Loucy (cell line): ENCODE measurements around the gene ZNF682.

Experiments
- H2AFZ ChIP-seq: fragments of 200-600 bp; sonication (generic); 2 replicates; pipeline ENCODE4 v1.6.0; 2016; ENCODE audit warnings: antibody characterized with exemption, mild to moderate bottlenecking, low read length, moderate library complexity
- H3F3A ChIP-seq: fragments of 200-600 bp; 2 replicates; pipeline ENCODE4 v1.6.0; 2016; ENCODE audit warnings: antibody characterized with exemption, low read depth, mild to moderate bottlenecking
- H3K27me3 ChIP-seq: fragments of 200-600 bp; sonication (generic); 2 replicates; pipeline ENCODE4 v1.6.1; 2014; ENCODE audit warnings: low read length, mild to moderate bottlenecking; ENCODE audit not compliant: insufficient read depth, poor library complexity, severe bottlenecking
- H3K36me3 ChIP-seq: fragments of 200-600 bp; sonication (generic); 2 replicates; pipeline ENCODE4 v1.6.1; 2016; ENCODE audit warnings: low read length; ENCODE audit not compliant: insufficient read depth
- H3K4me1 ChIP-seq: fragments of 200-600 bp; sonication (generic); 2 replicates; pipeline ENCODE4 v1.5.1; 2014; ENCODE audit warnings: low read length, mild to moderate bottlenecking; ENCODE audit not compliant: insufficient read depth, poor library complexity, severe bottlenecking
- H3K4me2 ChIP-seq: fragments of 200-600 bp; sonication (generic); 2 replicates; pipeline ENCODE4 v1.6.0; 2014; ENCODE audit warnings: antibody characterized with exemption, low read length, low read depth, mild to moderate bottlenecking; ENCODE audit not compliant: poor library complexity, severe bottlenecking
- H3K4me3 ChIP-seq: fragments of 200-600 bp; sonication (generic); 2 replicates; pipeline ENCODE4 v1.5.1; 2014; ENCODE audit warnings: low read length, mild to moderate bottlenecking, mixed read lengths; ENCODE audit not compliant: poor library complexity, severe bottlenecking
- H3K79me2 ChIP-seq: fragments of 200-600 bp; sonication (generic); 2 replicates; pipeline ENCODE4 v1.6.1; 2014; ENCODE audit warnings: low read length; ENCODE audit not compliant: insufficient read depth
- H3K9ac ChIP-seq: fragments of 200-600 bp; sonication (generic); 2 replicates; pipeline ENCODE4 v1.6.0; 2014; ENCODE audit warnings: mild to moderate bottlenecking, low read depth, low read length, moderate library complexity; ENCODE audit not compliant: poor library complexity, severe bottlenecking
- H3K9me2 ChIP-seq: fragments of 200-600 bp; sonication (generic); replicated peaks from 2 replicates; pipeline ENCODE4 v1.6.1; 2016; ENCODE audit warnings: low read depth, low read length, mixed read lengths
- H3K9me3 ChIP-seq: fragments of 200-600 bp; sonication (generic); 2 replicates; pipeline ENCODE4 v1.6.1; 2014; ENCODE audit warnings: mild to moderate bottlenecking, antibody characterized with exemption, low read length, low read depth; ENCODE audit not compliant: insufficient read depth
- H4K20me1 ChIP-seq: fragments of 200-600 bp; sonication (generic); 2 replicates; pipeline ENCODE4 v1.6.0; 2014; ENCODE audit warnings: antibody characterized with exemption, low read length, mild to moderate bottlenecking; ENCODE audit not compliant: insufficient read depth, poor library complexity, severe bottlenecking
- CTCF ChIP-seq: fragments of 200-600 bp; sonication (generic); conservative IDR thresholded peaks from 2 replicates; pipeline ENCODE4 v1.5.1; 2014; ENCODE audit warnings: mild to moderate bottlenecking, antibody characterized with exemption, low read length
- EZH2phosphoT487 ChIP-seq: fragments of 200-600 bp; IDR thresholded peaks from 2 replicates; pipeline ENCODE4 v1.6.1; 2018; ENCODE audit warnings: antibody characterized with exemption, mild to moderate bottlenecking, moderate library complexity, borderline replicate concordance

Gene ZNF682

GRCh38 chr19:20038358-20039202 lies 725 bp downstream of the ZNF682 start:
- H3K36me3 ChIP-seq: no peaks in the 10 kb centered on the region
- H3K4me2 ChIP-seq: peak overlapping the region; percentile 92
- no peaks in the 10 kb centered on the region for H3F3A ChIP-seq
- peaks cover 21% of the 10 kb centered on the region for H3K4me1 ChIP-seq
- H3K9me3 ChIP-seq: no peaks in the 10 kb centered on the region
- no peaks in the 10 kb centered on the region for H3K27me3 ChIP-seq
- peak overlapping the region; percentile 86 for H3K9ac ChIP-seq
- no peaks in the 10 kb centered on the region for H3K9me2 ChIP-seq
- H3K4me3 ChIP-seq: peak overlapping the region; percentile 89
- TF ChIP-seq CTCF (no peak), EZH2phosphoT487 (no peak)
- H2AFZ ChIP-seq: peak overlapping the region; percentile 76
- H3K79me2 ChIP-seq: peaks cover 53% of the 10 kb centered on the region
- H4K20me1 ChIP-seq: peaks cover 14% of the 10 kb centered on the region

- Histone ChIP-seq H3K4me2 (peak overlapping the region; percentile 23), H2AFZ (no peak overlapping the region), H3K36me3 (peaks cover 2% of the 10 kb centered on the region; the same call in 1 of the 2 replicates), H3K27me3 (no peaks in the 10 kb centered on the region), H3K4me3 (peak overlapping the region; percentile 20), H3F3A (no peaks in the 10 kb centered on the region), H3K9ac (no peak overlapping the region), H3K9me3 (no peaks in the 10 kb centered on the region), H3K79me2 (peaks cover 75% of the 10 kb centered on the region), H3K4me1 (peaks cover 24% of the 10 kb centered on the region), H3K9me2 (no peaks in the 10 kb centered on the region), H4K20me1 (peaks cover 14% of the 10 kb centered on the region)
- TF ChIP-seq CTCF (no peak), EZH2phosphoT487 (no peak)
Measured at GRCh38 chr19:20035935-20036334, 3.4 kb downstream of the ZNF682 start.

GRCh38 chr19:20028611-20029010 lies 10.7 kb downstream of the ZNF682 start:
- H3K9me3 ChIP-seq: no peaks in the 10 kb centered on the region
- H3K4me2 ChIP-seq: no peak overlapping the region
- no peak overlapping the region for H3K9ac ChIP-seq
- H3K79me2 ChIP-seq: peaks cover 26% of the 10 kb centered on the region; the same call in 1 of the 2 replicates
- H3F3A ChIP-seq: no peaks in the 10 kb centered on the region
- H2AFZ ChIP-seq: no peak overlapping the region
- no peaks in the 10 kb centered on the region for H4K20me1 ChIP-seq
- no peak overlapping the region for H3K4me3 ChIP-seq
- H3K36me3 ChIP-seq: peaks cover 14% of the 10 kb centered on the region; the same call in 1 of the 2 replicates
- no peak for TF ChIP-seq EZH2phosphoT487
- TF ChIP-seq CTCF: no peak
- H3K9me2 ChIP-seq: no peaks in the 10 kb centered on the region
- H3K4me1 ChIP-seq: peaks cover 3% of the 10 kb centered on the region
- H3K27me3 ChIP-seq: no peaks in the 10 kb centered on the region
